HepG2 (cell line): ENCODE data around the gene CYP27A1. TPM values are rescaled to one million over a fixed set of nuclear protein-coding genes. Genes with fewer than 3 reads are reported as not detected.

Source experiments
- CEBPZ ChIP-seq: IDR thresholded peaks from 2 replicates; pipeline ENCODE4 v1.6.1; 2012; ENCODE audit warnings: low read length, improper control_type of control experiment
- EP300 ChIP-seq, 3 experiments: sonication (generic) in 1 of 3; formaldehyde crosslinking in 1 of 3; IDR thresholded peaks; 2 replicates each; pipeline versions ENCODE4 v1.5.1 to v1.6.1; 2011 to 2020; ENCODE audit warnings: low read depth in 2 of 3, low read length in 2 of 3, borderline replicate concordance in 1 of 3, improper control_type of control experiment in 1 of 3, mild to moderate bottlenecking in 1 of 3, missing genetic modification reagents in 1 of 3, moderate library complexity in 1 of 3
- ETS1 ChIP-seq: sonication (generic); formaldehyde crosslinking; IDR thresholded peaks from 2 replicates; pipeline ENCODE4 v1.4.0; 2020; ENCODE audit warnings: missing genetic modification reagents
- GTF2F1 ChIP-seq: fragments of 150-350 bp; IDR thresholded peaks from 2 replicates; pipeline ENCODE4 v1.6.1; 2014; ENCODE audit warnings: low read length
- HMGXB3 ChIP-seq: sonication (generic); formaldehyde crosslinking; IDR thresholded peaks from 2 replicates; pipeline ENCODE4 v1.4.0; 2020; ENCODE audit warnings: missing genetic modification reagents, borderline replicate concordance
- HOXA3 ChIP-seq: sonication (generic); formaldehyde crosslinking; IDR thresholded peaks from 2 replicates; pipeline ENCODE4 v1.5.0; 2020; ENCODE audit warnings: missing genetic modification reagents
- IRF9 ChIP-seq: sonication (generic); formaldehyde crosslinking; IDR thresholded peaks from 2 replicates; pipeline ENCODE4 v1.8.0; 2022; ENCODE audit warnings: missing genetic modification reagents, mild to moderate bottlenecking, borderline replicate concordance
- LBX2 ChIP-seq: sonication (generic); formaldehyde crosslinking; IDR thresholded peaks from 2 replicates; pipeline ENCODE4 v1.5.0; 2020; ENCODE audit warnings: missing genetic modification reagents, mild to moderate bottlenecking, borderline replicate concordance
- MATR3 ChIP-seq: sonication (generic); formaldehyde crosslinking; IDR thresholded peaks from 2 replicates; pipeline ENCODE4 v1.4.0; 2020; ENCODE audit warnings: missing genetic modification reagents
- MXI1 ChIP-seq: IDR thresholded peaks from 3 replicates; pipeline ENCODE4 v1.6.1; 2012; ENCODE audit warnings: low read depth, low read length, inconsistent platforms, borderline replicate concordance
- NCOA2 ChIP-seq: sonication (generic); formaldehyde crosslinking; IDR thresholded peaks from 2 replicates; pipeline ENCODE4 v1.8.0; 2022; ENCODE audit warnings: inconsistent platforms
- NR2F6 ChIP-seq, 2 experiments: IDR thresholded peaks; 2 replicates each; pipeline ENCODE4 v1.6.1; 2016; ENCODE audit warnings: antibody characterized with exemption in 1 of 2, mild to moderate bottlenecking in 1 of 2
- RARA ChIP-seq: IDR thresholded peaks from 2 replicates; pipeline ENCODE4 v1.6.1; 2016; ENCODE audit warnings: missing genetic modification reagents, missing compliant biosample characterization
- SMAD1 ChIP-seq: sonication (generic); formaldehyde crosslinking; IDR thresholded peaks from 2 replicates; pipeline ENCODE4 v1.4.0; 2020; ENCODE audit warnings: missing genetic modification reagents, low read depth, mild to moderate bottlenecking, borderline replicate concordance
- THAP11 ChIP-seq: IDR thresholded peaks from 2 replicates; pipeline ENCODE4 v1.6.1; 2016; ENCODE audit warnings: missing biosample characterization, missing genetic modification reagents
- ZNF17 ChIP-seq: sonication (generic); formaldehyde crosslinking; IDR thresholded peaks from 2 replicates; pipeline ENCODE4 v1.5.0; 2020; ENCODE audit warnings: mild to moderate bottlenecking, missing genetic modification reagents
- ZNF562 ChIP-seq: sonication (generic); formaldehyde crosslinking; IDR thresholded peaks from 2 replicates; pipeline ENCODE4 v1.8.0; 2022; ENCODE audit warnings: missing genetic modification reagents, borderline replicate concordance
- ZNF674 ChIP-seq: sonication (generic); formaldehyde crosslinking; IDR thresholded peaks from 2 replicates; pipeline ENCODE4 v1.5.0; 2020; ENCODE audit warnings: low read depth, mild to moderate bottlenecking, missing genetic modification reagents
- polyA plus RNA-seq, 8 experiments: library from polyadenylated mRNA; depleted of rRNA in 3 of 8; stranded (reverse) in 7 of 8; unstranded in 1 of 8; fragments of >200 nt; fragmentation: Illumina TruSeq in 4 of 8; extraction: Trizol in 4 of 8; gene quantifications; 2 replicates each; pipeline versions ENCODE4 v1.2.1 to v1.2.3, GENCODE V29; 2011 to 2016; ENCODE audit warnings: low read depth in 4 of 8, missing spikeins in 1 of 8, mixed read lengths in 1 of 8; ENCODE audit not compliant: insufficient read depth in 1 of 8
- total RNA-seq, 5 experiments: library from RNA; depleted of rRNA; stranded (reverse); fragments of >200 nt; fragmentation: Illumina TruSeq; extraction: Trizol; gene quantifications; 2 replicates each; pipeline ENCODE4 v1.2.3, GENCODE V29; 2016; ENCODE audit warnings: low read depth in 1 of 5

CYP27A1 gene
- total and polyA plus RNA-seq, 2 of the 13 experiments (the other 11 are each of a cell fraction or from before 2014, with no cell fraction given): 157 to 266 TPM

- peak; percentile 81 for TF ChIP-seq HOXA3
- TF ChIP-seq THAP11 (CRISPR knock-in tag): peak; percentile 79
- no peak for TF ChIP-seq IRF9 (CRISPR knock-in tag)
- TF ChIP-seq MATR3: no peak
- no peak for TF ChIP-seq ZNF562 (CRISPR knock-in tag)
- no peak for TF ChIP-seq GTF2F1
- TF ChIP-seq ZNF17 (CRISPR knock-in tag): no peak
- peak; percentile 70 to 87; a peak in 3 of 4 replicates for TF ChIP-seq EP300 (IDR thresholded peaks at IDR 0.05; ENCODE audit: low read depth in 2 of 2, low read length in 2 of 2)
- peak; percentile 77 for TF ChIP-seq EP300 (CRISPR knock-in tag; IDR thresholded peaks at IDR 0.05; ENCODE audit: borderline replicate concordance)
- TF ChIP-seq CEBPZ: no peak
- no peak for TF ChIP-seq SMAD1 (CRISPR knock-in tag)
- no peak for TF ChIP-seq LBX2 (CRISPR knock-in tag)
- peak; percentile 85; the same call in 1 of the 3 replicates for TF ChIP-seq MXI1
- no peak for TF ChIP-seq ETS1 (CRISPR knock-in tag)
- TF ChIP-seq RARA (CRISPR knock-in tag): peak; percentile 88
- TF ChIP-seq ZNF674 (CRISPR knock-in tag): no peak
- TF ChIP-seq HMGXB3 (CRISPR knock-in tag): peak; percentile 87; the same call in 1 of the 2 replicates
- TF ChIP-seq NR2F6 (IDR thresholded peaks at IDR 0.05): peak; percentile 45; the same call in 1 of the 2 replicates
- TF ChIP-seq NR2F6 (CRISPR knock-in tag; IDR thresholded peaks at IDR 0.05): peak; percentile 71; the same call in 1 of the 2 replicates
- TF ChIP-seq NCOA2 (CRISPR knock-in tag): peak; percentile 77
Measured at GRCh38 chr2:218748741-218749441, 33.1 kb upstream of the CYP27A1 start (continued).
